HL-60/S4 (cell line): Measurements from ENCODE around the gene GAS5.
"Not testable (repeated sequence)": the region's sequence is repeated elsewhere in the genome, so short reads cannot be mapped to it uniquely, and the experiment has no call there.

ENCODE experiments used
- in situ Hi-C: fragments of 300-500 bp; cut with MboI; formaldehyde crosslinking; loops from 2 replicates; pipeline ENCODE4 v1.14.3; 2022; ENCODE audit warnings: low sequenced_read_pairs

Gene GAS5

DNA sequence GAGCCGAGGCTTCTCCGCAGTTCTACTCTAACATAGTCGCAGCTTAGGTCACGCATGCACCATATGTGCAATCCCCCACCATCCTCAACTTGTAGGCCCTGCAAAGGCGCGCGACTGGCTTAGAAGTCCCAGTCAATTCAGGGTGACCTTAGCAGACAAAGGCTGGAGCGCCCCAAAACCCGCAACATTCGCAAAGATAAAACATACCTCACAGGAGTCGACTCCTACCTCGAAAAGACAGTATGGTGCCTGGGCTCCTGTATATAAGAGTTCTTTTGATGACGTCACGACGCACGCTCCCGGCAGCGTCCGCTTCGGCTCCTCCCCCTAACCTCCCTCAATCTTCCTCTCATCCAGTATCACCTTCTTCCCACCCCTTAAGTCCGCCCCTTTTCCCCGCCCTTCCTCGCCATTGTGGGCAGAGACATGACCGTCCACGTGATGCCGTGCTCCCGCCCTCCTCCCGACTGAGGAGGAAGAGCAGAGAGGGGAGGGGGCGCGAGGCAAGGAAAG lies at the start of gene GAS5:
Gene GAS5, minus strand, starts transcription at position 237 of the 513 bp plus-strand sequence.
- in situ Hi-C loops = no loop called here

- in situ Hi-C loops = no loop called here
These were observed 49.4 kb upstream of the GAS5 start, which contains the start of gene SERPINC1 for GRCh38 chr1:173917149-173917548. TSS of gene SERPINC1 (minus strand) at chr1:173917327. CDS start at chr1:173917259, 68 bp downstream.

GRCh38 chr1:173916667-173917066 lies 48.9 kb upstream of the GAS5 start:
- in situ Hi-C loops = no loop called here

DNA sequence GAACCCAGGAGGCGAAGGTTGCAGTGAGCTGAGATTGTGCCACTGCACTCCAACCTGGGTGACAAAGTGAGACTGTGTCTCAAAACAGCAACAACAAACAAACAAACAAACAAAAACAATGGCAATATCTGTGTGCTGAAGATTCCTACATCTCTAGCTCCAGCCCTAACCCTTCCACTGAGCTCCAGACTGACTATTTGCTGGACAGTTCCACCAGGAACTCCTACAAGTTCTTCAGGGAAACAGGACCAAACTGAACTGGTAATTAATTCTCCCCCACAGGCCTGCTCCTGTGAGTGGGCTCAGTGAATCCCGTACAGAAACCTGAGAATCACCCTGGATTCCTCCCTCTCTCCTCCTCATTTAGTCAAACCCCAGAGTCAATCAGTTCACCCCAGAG lies 47.8 kb upstream of the GAS5 start:
- in situ Hi-C loops = no loop called here

- in situ Hi-C loops = no loop called here
These were observed 46.6 kb upstream of the GAS5 start for GRCh38 chr1:173914366-173914871.

- in situ Hi-C loops = no loop called here
These were observed 45.3 kb upstream of the GAS5 start for GRCh38 chr1:173913111-173913510.

DNA sequence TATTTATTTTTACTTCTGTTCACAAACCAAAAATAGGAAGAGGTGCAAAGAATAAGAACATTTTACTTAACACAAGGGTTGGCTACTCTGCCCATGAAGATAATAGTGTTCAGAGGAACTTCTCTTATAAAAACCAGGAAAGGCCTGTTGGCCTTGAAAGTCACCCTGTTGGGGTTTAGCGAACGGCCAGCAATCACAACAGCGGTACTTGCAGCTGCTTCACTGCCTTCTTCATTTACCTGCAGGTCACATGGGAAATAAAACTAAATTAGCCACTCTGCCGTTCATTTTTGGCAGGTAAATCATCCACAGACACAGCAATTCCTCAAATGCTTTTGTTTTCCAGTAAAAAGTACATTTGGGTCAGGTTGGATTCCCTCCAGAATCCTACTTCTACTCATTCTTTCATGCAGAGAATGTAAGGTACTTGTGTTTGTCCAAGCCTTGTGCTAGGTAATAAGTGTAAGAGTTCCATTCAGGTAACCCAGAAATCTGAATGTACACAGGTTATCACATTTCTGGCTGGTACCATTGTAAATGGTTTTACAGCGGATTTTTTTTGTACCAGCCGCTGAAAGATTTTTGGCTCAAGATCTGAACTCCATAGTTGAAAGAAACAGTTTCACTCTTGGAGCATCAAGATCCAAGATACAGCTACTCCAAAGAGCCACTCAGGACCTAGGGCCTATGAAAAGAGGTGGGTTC lies 36.2 kb upstream of the GAS5 start:
- in situ Hi-C loops = no loop called here

GRCh38 chr1:173900992-173901391 lies 33.2 kb upstream of the GAS5 start:
- in situ Hi-C loops = no loop called here

- in situ Hi-C loops = no loop called here
These were observed 32.6 kb upstream of the GAS5 start for GRCh38 chr1:173900427-173900826.

- in situ Hi-C loops = no loop called here
These were observed 26.4 kb upstream of the GAS5 start for GRCh38 chr1:173894189-173894588.

DNA sequence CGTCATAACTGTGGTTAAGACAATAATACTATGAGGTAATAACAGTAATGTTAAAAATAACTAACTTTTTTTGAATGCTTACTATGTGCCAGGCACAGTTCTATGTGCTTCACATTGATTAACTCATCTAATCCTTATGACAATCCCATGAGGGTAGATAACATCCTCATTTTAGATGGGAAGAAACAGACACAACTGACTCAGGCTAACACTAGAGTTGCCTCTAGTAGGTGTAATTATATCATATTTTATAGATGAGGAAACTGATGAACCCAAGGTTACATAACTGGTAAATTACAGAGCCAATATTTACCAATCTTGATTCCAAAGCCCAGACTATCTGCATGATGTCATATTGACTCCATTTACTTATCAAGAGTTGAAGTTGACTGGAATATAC lies 25.8 kb upstream of the GAS5 start:
- in situ Hi-C loops = no loop called here

DNA sequence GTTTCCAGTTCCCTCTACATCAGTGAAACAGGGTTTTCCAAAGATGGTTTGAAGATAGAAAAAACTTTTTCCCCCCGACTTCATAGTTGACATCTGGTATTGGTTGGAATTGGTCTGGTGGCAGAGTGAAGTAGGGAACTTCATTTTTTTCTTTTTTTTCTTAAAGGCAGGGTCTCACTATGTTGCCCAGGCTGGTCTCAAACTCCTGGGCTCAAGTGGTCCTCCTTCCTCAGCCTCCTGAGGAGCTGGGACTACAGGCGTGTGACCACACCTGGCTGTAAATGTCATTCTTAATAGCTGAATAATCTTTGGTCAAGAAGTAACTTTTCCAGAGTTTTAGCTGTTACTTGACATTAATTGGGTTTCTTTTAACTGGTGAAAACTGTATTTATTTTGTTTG lies 22.1 kb upstream of the GAS5 start:
- in situ Hi-C loops = no loop called here

DNA sequence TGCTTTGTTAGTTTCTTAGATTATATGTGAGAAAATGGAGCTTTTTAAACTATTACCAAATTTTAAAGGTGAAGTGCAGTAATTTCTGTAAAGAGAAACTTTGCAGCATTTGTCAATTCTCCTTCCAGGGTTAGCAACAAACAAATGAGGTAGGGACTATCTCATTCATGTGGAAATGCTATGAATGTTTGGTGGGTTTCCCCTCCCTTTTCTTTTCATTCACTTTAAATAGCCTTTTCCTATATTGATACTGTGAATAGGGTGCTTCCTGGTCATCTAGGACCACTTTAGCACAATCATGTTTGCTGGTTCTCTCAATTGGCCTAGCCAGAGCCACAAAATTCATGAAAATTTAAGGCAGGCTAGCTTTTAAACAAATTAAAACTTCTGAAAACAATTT lies 21.0 kb upstream of the GAS5 start:
- in situ Hi-C loops = no loop called here

DNA sequence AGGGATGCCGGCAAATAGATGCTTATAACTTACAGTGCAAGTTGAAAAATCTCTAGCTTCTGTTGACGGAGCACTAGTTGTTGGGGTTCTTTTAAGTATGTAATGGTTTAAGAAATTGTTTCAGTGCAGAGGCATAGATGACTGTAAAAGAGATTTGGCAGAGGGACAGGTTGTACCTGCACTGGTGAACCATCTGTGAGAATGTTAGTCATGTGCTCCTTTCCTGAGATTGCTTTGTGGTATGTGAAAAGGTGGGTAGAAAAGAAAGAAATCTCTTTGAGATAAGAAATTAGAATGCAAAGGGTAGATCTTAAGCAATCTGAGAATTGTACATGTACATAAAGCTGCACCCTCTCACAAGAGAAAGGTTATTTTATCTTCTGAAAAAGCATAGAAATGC lies 19.8 kb upstream of the GAS5 start:
- in situ Hi-C loops = no loop called here

DNA sequence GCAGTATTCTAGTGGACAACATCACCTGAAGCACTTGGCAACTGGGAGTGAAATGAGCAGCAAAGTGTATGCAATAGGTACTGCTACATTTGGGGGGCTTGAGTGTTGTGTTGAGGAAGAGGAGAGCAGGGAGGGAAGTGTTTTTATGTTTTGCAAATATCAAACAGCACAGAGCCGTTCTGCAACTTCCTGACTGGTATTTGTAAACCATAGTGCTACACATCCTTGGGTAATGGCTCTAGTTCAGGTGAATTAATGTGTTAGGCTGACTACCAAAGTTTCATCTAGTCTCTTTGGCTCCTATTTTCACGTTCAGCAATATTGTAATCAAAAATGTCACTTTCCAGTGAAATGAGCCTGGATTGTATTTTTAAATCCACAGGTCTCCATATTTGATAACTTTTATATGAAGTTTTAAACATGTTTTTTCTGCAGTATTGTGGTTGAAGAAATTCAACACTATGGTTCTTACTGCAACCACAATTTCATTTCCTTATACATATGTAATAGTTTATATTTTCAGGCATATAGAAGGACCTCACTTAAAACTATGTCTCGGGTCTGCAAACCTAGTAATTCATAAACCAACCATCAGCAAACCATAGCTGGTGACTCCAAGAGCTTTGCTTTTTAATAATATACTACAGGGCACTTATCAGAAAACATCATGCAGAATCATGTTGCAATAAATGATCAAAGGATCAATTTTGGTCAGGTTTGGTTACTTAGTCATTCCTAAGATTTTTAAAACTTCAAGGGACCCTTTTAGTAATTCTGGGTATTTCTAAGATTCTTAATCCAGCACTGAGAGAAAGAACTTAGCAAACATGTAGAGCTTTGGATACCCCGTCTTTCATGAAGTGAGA lies 19.2 kb upstream of the GAS5 start:
- in situ Hi-C loops = no loop called here

- in situ Hi-C loops = no loop called here
These were observed 16.9 kb upstream of the GAS5 start for GRCh38 chr1:173884701-173885100.

- in situ Hi-C loops = not testable (repeated sequence)
These were observed 13.3 kb upstream of the GAS5 start for GRCh38 chr1:173881117-173881516.

DNA sequence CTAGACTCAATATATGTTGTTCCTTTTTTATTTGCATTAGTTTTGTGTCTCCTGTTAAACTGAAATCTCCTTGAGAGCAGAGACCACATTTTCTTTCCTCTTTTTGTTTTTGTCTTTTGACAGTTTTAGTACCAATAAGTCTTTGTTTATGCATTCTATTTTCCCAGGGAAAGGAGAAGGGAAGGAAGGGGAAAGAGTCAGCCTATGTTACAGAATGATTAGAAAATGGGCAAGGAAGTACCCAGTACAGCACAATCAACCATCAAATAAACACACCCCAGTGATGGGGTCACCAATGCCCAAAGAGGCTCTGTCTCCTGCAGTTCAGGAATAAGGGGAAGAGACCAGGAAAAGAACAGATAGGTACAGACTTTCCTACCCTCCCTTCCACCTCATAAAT lies 10.5 kb upstream of the GAS5 start:
- in situ Hi-C loops = no loop called here

- in situ Hi-C loops = no loop called here
These were observed 8.9 kb upstream of the GAS5 start for GRCh38 chr1:173876732-173877131.

DNA sequence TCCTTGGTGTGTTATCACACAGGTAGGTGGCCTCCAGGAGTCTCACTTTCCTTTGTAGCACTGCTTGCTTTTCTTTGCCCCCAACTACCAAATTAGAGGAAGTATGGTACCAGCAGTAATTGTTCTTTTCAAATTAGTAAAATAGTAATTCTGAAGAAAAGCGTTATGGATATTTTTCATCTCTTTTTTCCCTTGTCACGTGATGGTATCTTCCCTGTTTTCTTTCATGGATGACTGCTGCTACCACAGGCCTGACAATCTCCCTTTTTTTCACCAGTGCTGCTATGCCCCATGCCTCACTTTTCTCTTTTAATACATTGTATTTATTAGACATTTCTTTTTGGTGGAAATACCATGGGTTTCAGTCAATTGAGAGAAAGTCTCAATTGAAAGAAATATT lies 3.7 kb upstream of the GAS5 start:
- in situ Hi-C loops = no loop called here

DNA sequence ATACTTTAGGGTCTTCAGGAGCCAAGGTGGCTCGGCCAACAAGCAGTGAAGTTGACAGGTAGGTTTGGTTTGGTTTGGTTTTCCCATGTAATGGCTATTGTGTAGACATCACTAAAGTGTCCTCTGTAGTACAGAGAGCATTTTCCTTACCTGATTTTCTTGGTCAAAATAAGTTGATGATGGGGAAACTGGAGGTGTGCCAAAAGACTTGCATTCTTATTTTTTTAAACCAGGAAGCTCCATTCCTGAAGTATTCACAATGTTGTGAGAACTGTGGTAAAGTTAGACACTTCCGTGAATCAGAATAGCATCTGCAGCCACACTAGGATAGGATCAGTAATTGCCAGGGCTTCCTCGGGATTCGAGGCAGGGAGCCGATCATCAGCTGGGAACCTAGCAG lies 3.3 kb upstream of the GAS5 start:
- in situ Hi-C loops = no loop called here
